Cardiac fibroblast (primary cell): ENCODE data around the gene SAPCD2.

ENCODE experiments used
- DNase-seq, 2 donors: peaks; one replicate each; pipeline versions ENCODE4 v3.0.0 to v3.0.0-alpha.2; 2010; ENCODE audit warnings: low read depth in 2 of 2
- H3K4me3 ChIP-seq, 2 donors: replicated peaks in 1 of 2; 1 replicate in 1 of 2; 2 replicates in 1 of 2; pipeline ENCODE4 v1.5.1; 2011; ENCODE audit warnings: low read depth in 2 of 2, low read length in 2 of 2, mild to moderate bottlenecking in 2 of 2, moderate library complexity in 1 of 2
- CTCF ChIP-seq: IDR thresholded peaks from one replicate; pipeline ENCODE4 v1.5.1; 2011; ENCODE audit warnings: low read depth, mild to moderate bottlenecking, low read length, inconsistent platforms

The SAPCD2 gene

GRCh38 chr9:137018761-137019559 is 51.4 kb downstream of the SAPCD2 start:
- H3K4me3 ChIP-seq = no peak overlapping the region
- no peak for DNase-seq
- TF ChIP-seq CTCF = no peak

GRCh38 chr9:137017791-137018497 is 52.4 kb downstream of the SAPCD2 start:
- H3K4me3 ChIP-seq = no peak overlapping the region
- DNase-seq = no peak
- no peak for TF ChIP-seq CTCF

- no peak for TF ChIP-seq CTCF
- no peak for DNase-seq
- no peak overlapping the region for H3K4me3 ChIP-seq
These were observed 53.3 kb downstream of the SAPCD2 start for GRCh38 chr9:137017071-137017470.

- H3K4me3 ChIP-seq = no peak overlapping the region
- TF ChIP-seq CTCF = no peak
- no peak for DNase-seq
These were observed 53.9 kb downstream of the SAPCD2 start for GRCh38 chr9:137016436-137016835.

- no peak overlapping the region for H3K4me3 ChIP-seq
- DNase-seq = no peak
- TF ChIP-seq CTCF = no peak
These were observed 54.4 kb downstream of the SAPCD2 start for GRCh38 chr9:137015976-137016375.

- H3K4me3 ChIP-seq = no peak overlapping the region
- DNase-seq = no peak
- TF ChIP-seq CTCF = no peak
These were observed 54.8 kb downstream of the SAPCD2 start for GRCh38 chr9:137015540-137015930.
